H1 (cell line): ENCODE data around the gene AMBP. TPM values are rescaled to one million over a fixed set of nuclear protein-coding genes. Genes with fewer than 3 reads are reported as not detected.

Experiments used
- ATF2 ChIP-seq: IDR thresholded peaks from 2 replicates; pipeline ENCODE4 v1.6.1; 2012; ENCODE audit warnings: low read length, inconsistent platforms
- BACH1 ChIP-seq: IDR thresholded peaks from 2 replicates; pipeline ENCODE4 v1.6.1; 2012; ENCODE audit warnings: low read length, improper control_type of control experiment
- BCL11A ChIP-seq, 2 experiments: IDR thresholded peaks; one replicate each; pipeline ENCODE4 v1.6.1; 2011; ENCODE audit warnings: low read depth in 2 of 2, low read length in 2 of 2, mild to moderate bottlenecking in 2 of 2
- BRCA1 ChIP-seq: IDR thresholded peaks from 2 replicates; pipeline ENCODE4 v1.6.1; 2012; ENCODE audit warnings: low read depth, low read length, improper control_type of control experiment
- CHD7 ChIP-seq: fragments of 300-600 bp; sonication (generic); IDR thresholded peaks from 2 replicates; pipeline ENCODE4 v1.7.1; 2012; ENCODE audit warnings: low read length, moderate library complexity, mild to moderate bottlenecking, inconsistent platforms; ENCODE audit not compliant: insufficient replicate concordance
- GABPA ChIP-seq: IDR thresholded peaks from 2 replicates; pipeline ENCODE4 v1.6.1; 2011; ENCODE audit warnings: mild to moderate bottlenecking, low read length, moderate library complexity, borderline replicate concordance; ENCODE audit not compliant: insufficient read depth
- KDM4A ChIP-seq: IDR thresholded peaks from one replicate; pipeline ENCODE4 v1.7.1; 2012; ENCODE audit warnings: low read depth, mild to moderate bottlenecking, moderate library complexity, low read length, inconsistent platforms; ENCODE audit not compliant: severe bottlenecking
- NANOG ChIP-seq: IDR thresholded peaks from 2 replicates; pipeline ENCODE4 v1.6.1; 2011; ENCODE audit warnings: low read length, low read depth, mild to moderate bottlenecking, inconsistent platforms; ENCODE audit not compliant: insufficient read depth, poor library complexity, severe bottlenecking
- SP1 ChIP-seq: IDR thresholded peaks from 2 replicates; pipeline ENCODE4 v1.6.1; 2011; ENCODE audit warnings: low read depth, low read length
- polyA plus RNA-seq, 7 experiments: library from polyadenylated mRNA; depleted of rRNA in 3 of 7; stranded (reverse) in 5 of 7; unstranded in 2 of 7; fragments of >200 nt in 5 of 7; fragments of 200-250 nt in 2 of 7; gene quantifications; 1 replicate in 5 of 7; 2 replicates in 1 of 7; 4 replicates in 1 of 7; pipeline versions ENCODE4 v1.2.1 to v1.2.3, GENCODE V29; 2011 to 2013; ENCODE audit warnings: missing spikeins in 2 of 7, mixed read lengths in 2 of 7
- total RNA-seq: library from RNA; stranded (reverse); fragmentation: NEBNext Ultra II Directional; extraction: Animal tissue kit (Norgen Biotek cat#: 25700); gene quantifications from 2 replicates; pipeline ENCODE4 v1.2.1, GENCODE V29; 2021

Gene AMBP
- total and polyA plus RNA-seq, 2 of the 8 experiments (the other 6 are each of a cell fraction or from before 2014, with no cell fraction given), result 3.0 to 4.0 TPM

- TF ChIP-seq CHD7 (no peak), NANOG (no peak), GABPA (no peak), BCL11A (IDR thresholded peaks at IDR 0.05; ENCODE audit: low read depth in 2 of 2, low read length in 2 of 2) (no peak), BRCA1 (no peak), SP1 (no peak), BACH1 (no peak), ATF2 (no peak), KDM4A (no peak)
Measured at GRCh38 chr9:114077162-114077837, 800 bp downstream of the AMBP start (continued).
